CD14-positive monocyte (primary cell): ENCODE data around the gene KIF1A. TPM values are rescaled to one million over a fixed set of nuclear protein-coding genes. Genes with fewer than 3 reads are reported as not detected.

Experiments used
- DNase-seq, 3 donors: peaks; one replicate each; pipeline ENCODE4 v3.0.0-alpha.2; 2011 to 2022
- H2AFZ ChIP-seq: 2 replicates; pipeline ENCODE4 v1.6.0; 2012; ENCODE audit warnings: mild to moderate bottlenecking, low read depth, low read length, inconsistent platforms; ENCODE audit not compliant: insufficient read depth, poor library complexity, severe bottlenecking
- H3K27ac ChIP-seq, 2 donors: 1 replicate in 1 of 2; 2 replicates in 1 of 2; pipeline ENCODE4 v1.5.1; 2012 to 2013; ENCODE audit warnings: low read length in 2 of 2, control low read depth in 1 of 2, inconsistent platforms in 1 of 2, low read depth in 1 of 2, mild to moderate bottlenecking in 1 of 2
- H3K27me3 ChIP-seq, 2 donors: one replicate each; pipeline versions ENCODE4 v1.6.0 to v1.6.1; 2011 to 2013; ENCODE audit warnings: low read length in 2 of 2; ENCODE audit not compliant: control insufficient read depth in 2 of 2, insufficient read depth in 2 of 2
- H3K36me3 ChIP-seq, 2 donors: replicated peaks in 1 of 2; 1 replicate in 1 of 2; 2 replicates in 1 of 2; pipeline versions ENCODE4 v1.5.1 to v1.6.1; 2012 to 2013; ENCODE audit warnings: low read length in 2 of 2, control low read depth in 1 of 2, inconsistent platforms in 1 of 2, mild to moderate bottlenecking in 1 of 2; ENCODE audit not compliant: insufficient read depth in 2 of 2, control insufficient read depth in 1 of 2
- H3K4me1 ChIP-seq, 2 donors: 1 replicate in 1 of 2; 2 replicates in 1 of 2; pipeline versions ENCODE4 v1.5.1 to v1.6.1; 2012 to 2013; ENCODE audit warnings: low read length in 2 of 2, control low read depth in 1 of 2, inconsistent platforms in 1 of 2, mild to moderate bottlenecking in 1 of 2, moderate library complexity in 1 of 2; ENCODE audit not compliant: insufficient read depth in 2 of 2, control insufficient read depth in 1 of 2
- H3K4me2 ChIP-seq: replicated peaks from 2 replicates; pipeline ENCODE3; 2012; ENCODE audit warnings: low read length, moderate library complexity, mild to moderate bottlenecking; ENCODE audit not compliant: poor library complexity, severe bottlenecking; ENCODE audit errors: extremely low read depth
- H3K4me3 ChIP-seq, 3 experiments: fragments of 200-600 bp in 1 of 3; sonication (generic) in 1 of 3; replicated peaks in 1 of 3; 1 replicate in 2 of 3; 2 replicates in 1 of 3; pipeline ENCODE4 v1.5.1; 2011 to 2013; ENCODE audit warnings: low read length in 3 of 3, mild to moderate bottlenecking in 3 of 3, control low read depth in 2 of 3, low read depth in 2 of 3, inconsistent platforms in 1 of 3, moderate library complexity in 1 of 3
- H3K79me2 ChIP-seq: 2 replicates; pipeline ENCODE4 v1.6.0; 2012; ENCODE audit warnings: mild to moderate bottlenecking, control low read depth, inconsistent platforms, low read length, moderate library complexity; ENCODE audit not compliant: insufficient read depth
- H3K9ac ChIP-seq: 2 replicates; pipeline ENCODE4 v1.6.0; 2017; ENCODE audit warnings: low read length, mild to moderate bottlenecking; ENCODE audit not compliant: insufficient read depth, poor library complexity, severe bottlenecking
- H3K9me3 ChIP-seq, 2 donors: replicated peaks in 1 of 2; 1 replicate in 1 of 2; 2 replicates in 1 of 2; pipeline versions ENCODE4 v1.5.1 to v1.6.1; 2012 to 2013; ENCODE audit warnings: low read length in 2 of 2, control low read depth in 1 of 2; ENCODE audit not compliant: control insufficient read depth in 1 of 2, insufficient read depth in 1 of 2
- H4K20me1 ChIP-seq: 2 replicates; pipeline ENCODE4 v1.6.0; 2012; ENCODE audit warnings: mild to moderate bottlenecking, low read length, control low read depth, moderate library complexity; ENCODE audit not compliant: insufficient read depth
- H3K27ac Mint-ChIP-seq, 7 donors: one replicate each; pipeline ENCODE4 v1.8.0; 2020; ENCODE audit warnings: mild to moderate bottlenecking in 7 of 7, mixed read lengths in 7 of 7, moderate library complexity in 6 of 7, inconsistent platforms in 2 of 7
- H3K27me3 Mint-ChIP-seq, 3 donors: one replicate each; pipeline ENCODE4 v1.8.0; 2021 to 2022; ENCODE audit warnings: low read depth in 3 of 3, mild to moderate bottlenecking in 3 of 3, mixed read lengths in 3 of 3, moderate library complexity in 3 of 3, inconsistent platforms in 1 of 3
- H3K36me3 Mint-ChIP-seq, 2 donors: one replicate each; pipeline ENCODE4 v1.8.0; 2020; ENCODE audit warnings: mixed read lengths in 2 of 2, inconsistent platforms in 1 of 2, mild to moderate bottlenecking in 1 of 2
- H3K4me1 Mint-ChIP-seq: one replicate; pipeline ENCODE4 v1.8.0; 2020; ENCODE audit warnings: mild to moderate bottlenecking, mixed read lengths
- H3K4me3 Mint-ChIP-seq, 2 donors: one replicate each; pipeline ENCODE4 v1.8.0; 2020; ENCODE audit warnings: mild to moderate bottlenecking in 2 of 2, mixed read lengths in 2 of 2, moderate library complexity in 1 of 2
- H3K9me3 Mint-ChIP-seq, 7 donors: one replicate each; pipeline ENCODE4 v1.8.0; 2020 to 2022; ENCODE audit warnings: mixed read lengths in 7 of 7, mild to moderate bottlenecking in 6 of 7, moderate library complexity in 6 of 7, inconsistent platforms in 2 of 7
- CTCF ChIP-seq: fragments of 200-600 bp; IDR thresholded peaks from one replicate; pipeline ENCODE4 v1.8.0; 2022; ENCODE audit warnings: antibody characterized with exemption, mild to moderate bottlenecking
- WGBS: methylation state at CpG from one replicate; pipeline ENCODE4 v1.1.5; 2013; ENCODE audit warnings: missing lambda C conversion rate; ENCODE audit not compliant: insufficient coverage; 5-methylcytosine and 5-hydroxymethylcytosine counted together
- intact Hi-C, 2 donors: fragments of 100-400 bp; cut with micrococcal nuclease; formaldehyde crosslinking; loops; one replicate each; pipeline versions ENCODE4 v1.15.0 to v1.15.1; 2023
- polyA plus RNA-seq, 3 donors: library from polyadenylated mRNA; depleted of rRNA in 1 of 3; unstranded in 2 of 3; stranded (reverse) in 1 of 3; fragments of 300-500 nt in 2 of 3; fragments of >200 nt in 1 of 3; fragmentation: Illumina TruSeq in 2 of 3; gene quantifications; 1 replicate in 2 of 3; 2 replicates in 1 of 3; pipeline ENCODE4 v1.2.3, GENCODE V29; 2012 to 2021

Gene KIF1A
- polyA plus RNA-seq, 3 donors: not detected

DNA sequence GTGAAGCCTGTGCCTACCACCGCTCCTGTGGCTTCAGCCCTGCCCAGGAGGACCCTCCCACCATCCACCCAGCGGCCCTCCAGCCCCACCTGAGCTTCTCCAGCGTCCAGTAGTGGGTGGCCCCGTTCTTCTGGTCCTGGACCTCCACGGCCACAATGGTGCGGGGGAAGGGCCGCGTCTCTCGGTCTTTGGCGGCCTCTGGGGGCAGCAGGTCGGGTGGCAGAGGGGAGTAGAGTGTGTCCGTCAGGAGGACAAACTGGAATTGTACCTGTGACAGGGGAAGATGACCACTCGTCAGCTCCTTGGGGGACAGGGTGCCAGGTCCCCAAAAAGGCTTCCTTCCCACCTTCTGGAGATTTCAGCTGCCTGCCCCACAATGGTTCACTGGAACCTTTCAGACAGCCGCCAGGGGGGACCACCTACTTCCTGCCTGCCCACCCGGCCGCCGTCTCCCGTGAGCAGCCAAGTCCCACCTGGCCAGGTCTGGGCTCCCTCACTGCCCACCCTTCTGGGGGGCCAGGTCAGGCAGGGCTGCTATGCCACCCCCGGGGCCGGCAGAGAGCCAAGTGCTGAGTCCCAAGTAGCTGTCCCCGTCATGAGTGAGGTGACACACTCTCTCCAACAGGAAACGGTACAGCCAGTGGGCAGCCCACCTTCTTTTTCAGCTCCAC lies 59.3 kb downstream of the KIF1A start:
- no peak overlapping the region for H3K9ac ChIP-seq
- Mint-ChIP-seq H3K27ac (no peak overlapping the region), H3K4me1 (no peaks in the 10 kb centered on the region), H3K9me3 (no peaks in the 10 kb centered on the region), H3K36me3 (no peaks in the 10 kb centered on the region), H3K4me3 (no peak overlapping the region), H3K27me3 (peaks cover 2 to 3% (median 2%) of the 10 kb centered on the region in 3 donors)
- H3K36me3 ChIP-seq: no peaks in the 10 kb centered on the region
- H3K4me2 ChIP-seq: no peak overlapping the region
- no peak overlapping the region for H3K4me3 ChIP-seq
- H3K79me2 ChIP-seq: no peaks in the 10 kb centered on the region
- DNase-seq: no peak
- no peaks in the 10 kb centered on the region for H3K27me3 ChIP-seq
- no peak overlapping the region for H3K27ac ChIP-seq
- intact Hi-C loops: no loop called here
- H3K9me3 ChIP-seq: no peaks in the 10 kb centered on the region
- TF ChIP-seq CTCF: no peak
- H3K4me1 ChIP-seq: no peaks in the 10 kb centered on the region
- H2AFZ ChIP-seq: no peak overlapping the region
- 82% methylated on average over 16 of the region's 22 CpGs for WGBS
- H4K20me1 ChIP-seq: no peaks in the 10 kb centered on the region

- H3K4me2 ChIP-seq: no peak overlapping the region
- no peaks in the 10 kb centered on the region for H4K20me1 ChIP-seq
- no peaks in the 10 kb centered on the region for H3K27me3 ChIP-seq
- DNase-seq: no peak
- intact Hi-C loops: no loop called here
- H3K4me3 ChIP-seq: no peak overlapping the region
- no peaks in the 10 kb centered on the region for H3K9me3 Mint-ChIP-seq
- no peaks in the 10 kb centered on the region for H3K79me2 ChIP-seq
- no peaks in the 10 kb centered on the region for H3K36me3 Mint-ChIP-seq
- H3K9ac ChIP-seq: no peak overlapping the region
- H3K27me3 Mint-ChIP-seq: peaks cover 2 to 3% (median 2%) of the 10 kb centered on the region in 3 donors
- no peak for TF ChIP-seq CTCF
- H3K4me3 Mint-ChIP-seq: no peak overlapping the region
- H3K27ac ChIP-seq: no peak overlapping the region
- H3K4me1 ChIP-seq: no peaks in the 10 kb centered on the region
- H3K4me1 Mint-ChIP-seq: no peaks in the 10 kb centered on the region
- no peak overlapping the region for H2AFZ ChIP-seq
- no peaks in the 10 kb centered on the region for H3K36me3 ChIP-seq
- no peaks in the 10 kb centered on the region for H3K9me3 ChIP-seq
- WGBS: 85% methylated on average over 5 of the region's 7 CpGs
- no peak overlapping the region for H3K27ac Mint-ChIP-seq
Observed at GRCh38 chr2:240760121-240760520, 59.9 kb downstream of the KIF1A start.
